Measurements from ENCODE around the gene CLSTN3. TPM values are rescaled to one million over a fixed set of nuclear protein-coding genes. Genes with fewer than 3 reads are reported as not detected.

Gene CLSTN3
- total and polyA plus RNA-seq, 9 of the 15 experiments (the other 6 are each of a cell fraction or from before 2014, with no cell fraction given) = 0.08 to 23.2 (median 11.0) TPM

DNA sequence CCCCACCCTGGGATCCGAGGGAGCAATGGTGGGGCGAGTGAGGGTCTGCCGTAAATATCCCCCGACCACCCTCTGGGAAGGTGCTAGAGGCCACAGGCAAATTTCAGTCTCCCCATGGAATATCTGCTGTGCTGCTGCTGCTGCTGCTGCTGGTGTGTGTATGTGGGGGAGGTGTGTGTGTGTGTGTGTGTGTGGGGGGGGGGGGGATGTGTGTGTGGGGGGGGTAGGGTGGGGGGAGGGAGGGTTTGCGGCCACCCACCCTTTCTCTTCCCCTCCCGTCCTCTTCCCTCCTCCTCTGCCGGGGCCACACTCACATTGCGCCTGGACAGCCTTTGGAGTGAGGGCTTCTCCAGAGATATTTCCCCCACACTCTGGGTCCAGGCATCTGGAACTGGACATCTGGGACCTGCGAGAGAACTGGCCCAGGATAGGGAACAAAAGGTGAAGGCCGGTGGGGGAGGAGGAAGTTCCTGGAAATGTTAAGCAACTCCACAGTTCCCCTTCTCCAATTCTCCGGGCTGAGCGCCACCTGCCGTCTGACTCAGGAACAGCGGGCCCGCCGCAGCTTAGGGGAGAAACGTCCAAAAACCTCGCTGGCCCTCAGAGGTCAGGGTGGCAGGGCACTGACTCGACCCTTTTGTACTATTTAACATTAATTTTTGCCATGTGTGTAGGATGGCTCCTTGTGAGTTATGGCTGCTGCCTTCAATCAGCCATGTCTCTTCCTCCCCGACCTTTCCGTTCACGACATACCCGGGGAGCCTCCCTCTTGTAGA is 21.2 kb upstream of the CLSTN3 start, which contains the start of gene C1RL (continued):
- TF ChIP-seq, protein P1, sequence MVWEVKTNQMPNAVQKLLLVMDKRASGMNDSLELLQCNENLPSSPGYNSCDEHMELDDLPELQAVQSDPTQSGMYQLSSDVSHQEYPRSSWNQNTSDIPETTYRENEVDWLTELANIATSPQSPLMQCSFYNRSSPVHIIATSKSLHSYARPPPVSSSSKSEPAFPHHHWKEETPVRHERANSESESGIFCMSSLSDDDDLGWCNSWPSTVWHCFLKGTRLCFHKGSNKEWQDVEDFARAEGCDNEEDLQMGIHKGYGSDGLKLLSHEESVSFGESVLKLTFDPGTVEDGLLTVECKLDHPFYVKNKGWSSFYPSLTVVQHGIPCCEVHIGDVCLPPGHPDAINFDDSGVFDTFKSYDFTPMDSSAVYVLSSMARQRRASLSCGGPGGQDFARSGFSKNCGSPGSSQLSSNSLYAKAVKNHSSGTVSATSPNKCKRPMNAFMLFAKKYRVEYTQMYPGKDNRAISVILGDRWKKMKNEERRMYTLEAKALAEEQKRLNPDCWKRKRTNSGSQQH (CRISPR knock-in tag; IDR thresholded peaks at IDR 0.05) = no peak
- TF ChIP-seq BRD4 (IDR thresholded peaks at IDR 0.05) (no peak), EP300 (IDR thresholded peaks at IDR 0.05; ENCODE audit: low read length) (peak; percentile 62), CTCF (IDR thresholded peaks at IDR 0.05 in 2 of 3, conservative IDR thresholded peaks at IDR 0.05 in 1 of 3; ENCODE audit: insufficient read depth in 2 of 3, low read depth in 1 of 3, low read length in 3 of 3) (peak; percentile 83 to 93 (median 86)), E2F8 (IDR thresholded peaks at IDR 0.05; ENCODE audit: low read depth, partially characterized antibody) (no peak), POLR2AphosphoS2 (IDR thresholded peaks at IDR 0.05; ENCODE audit: low read length) (no peak), CBFA2T3 (IDR thresholded peaks at IDR 0.05) (peak; percentile 40; the same call in 1 of the 2 replicates), POLR2AphosphoS5 (IDR thresholded peaks at IDR 0.05; ENCODE audit: control insufficient read depth, insufficient read depth, low read depth, low read length) (peak; percentile 24; the same call in 1 of the 2 replicates)
- TF ChIP-seq, protein P2, sequence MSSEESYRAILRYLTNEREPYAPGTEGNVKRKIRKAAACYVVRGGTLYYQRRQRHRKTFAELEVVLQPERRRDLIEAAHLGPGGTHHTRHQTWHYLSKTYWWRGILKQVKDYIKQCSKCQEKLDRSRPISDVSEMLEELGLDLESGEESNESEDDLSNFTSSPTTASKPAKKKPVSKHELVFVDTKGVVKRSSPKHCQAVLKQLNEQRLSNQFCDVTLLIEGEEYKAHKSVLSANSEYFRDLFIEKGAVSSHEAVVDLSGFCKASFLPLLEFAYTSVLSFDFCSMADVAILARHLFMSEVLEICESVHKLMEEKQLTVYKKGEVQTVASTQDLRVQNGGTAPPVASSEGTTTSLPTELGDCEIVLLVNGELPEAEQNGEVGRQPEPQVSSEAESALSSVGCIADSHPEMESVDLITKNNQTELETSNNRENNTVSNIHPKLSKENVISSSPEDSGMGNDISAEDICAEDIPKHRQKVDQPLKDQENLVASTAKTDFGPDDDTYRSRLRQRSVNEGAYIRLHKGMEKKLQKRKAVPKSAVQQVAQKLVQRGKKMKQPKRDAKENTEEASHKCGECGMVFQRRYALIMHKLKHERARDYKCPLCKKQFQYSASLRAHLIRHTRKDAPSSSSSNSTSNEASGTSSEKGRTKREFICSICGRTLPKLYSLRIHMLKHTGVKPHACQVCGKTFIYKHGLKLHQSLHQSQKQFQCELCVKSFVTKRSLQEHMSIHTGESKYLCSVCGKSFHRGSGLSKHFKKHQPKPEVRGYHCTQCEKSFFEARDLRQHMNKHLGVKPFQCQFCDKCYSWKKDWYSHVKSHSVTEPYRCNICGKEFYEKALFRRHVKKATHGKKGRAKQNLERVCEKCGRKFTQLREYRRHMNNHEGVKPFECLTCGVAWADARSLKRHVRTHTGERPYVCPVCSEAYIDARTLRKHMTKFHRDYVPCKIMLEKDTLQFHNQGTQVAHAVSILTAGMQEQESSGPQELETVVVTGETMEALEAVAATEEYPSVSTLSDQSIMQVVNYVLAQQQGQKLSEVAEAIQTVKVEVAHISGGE (CRISPR knock-in tag; IDR thresholded peaks at IDR 0.05) = no peak; a peak in 1 of 6 replicates
- TF ChIP-seq, protein P3, sequence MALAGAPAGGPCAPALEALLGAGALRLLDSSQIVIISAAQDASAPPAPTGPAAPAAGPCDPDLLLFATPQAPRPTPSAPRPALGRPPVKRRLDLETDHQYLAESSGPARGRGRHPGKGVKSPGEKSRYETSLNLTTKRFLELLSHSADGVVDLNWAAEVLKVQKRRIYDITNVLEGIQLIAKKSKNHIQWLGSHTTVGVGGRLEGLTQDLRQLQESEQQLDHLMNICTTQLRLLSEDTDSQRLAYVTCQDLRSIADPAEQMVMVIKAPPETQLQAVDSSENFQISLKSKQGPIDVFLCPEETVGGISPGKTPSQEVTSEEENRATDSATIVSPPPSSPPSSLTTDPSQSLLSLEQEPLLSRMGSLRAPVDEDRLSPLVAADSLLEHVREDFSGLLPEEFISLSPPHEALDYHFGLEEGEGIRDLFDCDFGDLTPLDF (CRISPR knock-in tag; IDR thresholded peaks at IDR 0.05) = no peak
- TF ChIP-seq, protein P4, sequence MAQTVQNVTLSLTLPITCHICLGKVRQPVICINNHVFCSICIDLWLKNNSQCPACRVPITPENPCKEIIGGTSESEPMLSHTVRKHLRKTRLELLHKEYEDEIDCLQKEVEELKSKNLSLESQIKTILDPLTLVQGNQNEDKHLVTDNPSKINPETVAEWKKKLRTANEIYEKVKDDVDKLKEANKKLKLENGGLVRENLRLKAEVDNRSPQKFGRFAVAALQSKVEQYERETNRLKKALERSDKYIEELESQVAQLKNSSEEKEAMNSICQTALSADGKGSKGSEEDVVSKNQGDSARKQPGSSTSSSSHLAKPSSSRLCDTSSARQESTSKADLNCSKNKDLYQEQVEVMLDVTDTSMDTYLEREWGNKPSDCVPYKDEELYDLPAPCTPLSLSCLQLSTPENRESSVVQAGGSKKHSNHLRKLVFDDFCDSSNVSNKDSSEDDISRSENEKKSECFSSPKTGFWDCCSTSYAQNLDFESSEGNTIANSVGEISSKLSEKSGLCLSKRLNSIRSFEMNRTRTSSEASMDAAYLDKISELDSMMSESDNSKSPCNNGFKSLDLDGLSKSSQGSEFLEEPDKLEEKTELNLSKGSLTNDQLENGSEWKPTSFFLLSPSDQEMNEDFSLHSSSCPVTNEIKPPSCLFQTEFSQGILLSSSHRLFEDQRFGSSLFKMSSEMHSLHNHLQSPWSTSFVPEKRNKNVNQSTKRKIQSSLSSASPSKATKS (CRISPR knock-in tag; IDR thresholded peaks at IDR 0.05) = no peak

All from K562 (cell line).